ENCODE data around the gene LILRA1.
"Not testable (repeated sequence)": the region's sequence is repeated elsewhere in the genome, so short reads cannot be mapped to it uniquely, and the experiment has no call there.

Gene LILRA1

DNA sequence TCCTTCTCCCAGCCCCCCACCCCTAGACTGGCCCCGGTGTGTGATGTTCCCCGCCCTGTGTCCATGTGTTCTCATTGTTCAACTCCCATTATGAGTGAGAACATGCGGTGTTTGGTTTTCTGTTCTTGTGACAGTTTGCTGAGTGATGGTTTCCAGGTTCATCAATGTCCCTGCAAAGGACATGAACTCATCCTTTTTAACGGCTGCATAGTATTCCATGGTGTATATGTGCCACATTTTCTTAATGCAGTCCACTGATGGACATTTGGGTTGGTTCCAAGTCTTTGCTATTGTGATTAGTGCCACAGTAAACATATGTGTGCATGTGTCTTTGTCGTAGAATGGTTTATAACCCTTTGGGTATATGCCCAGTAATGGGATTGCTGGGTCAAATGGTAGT is 15.2 kb upstream of the LILRA1 start:
- DNase-seq: not testable (repeated sequence)

DNA sequence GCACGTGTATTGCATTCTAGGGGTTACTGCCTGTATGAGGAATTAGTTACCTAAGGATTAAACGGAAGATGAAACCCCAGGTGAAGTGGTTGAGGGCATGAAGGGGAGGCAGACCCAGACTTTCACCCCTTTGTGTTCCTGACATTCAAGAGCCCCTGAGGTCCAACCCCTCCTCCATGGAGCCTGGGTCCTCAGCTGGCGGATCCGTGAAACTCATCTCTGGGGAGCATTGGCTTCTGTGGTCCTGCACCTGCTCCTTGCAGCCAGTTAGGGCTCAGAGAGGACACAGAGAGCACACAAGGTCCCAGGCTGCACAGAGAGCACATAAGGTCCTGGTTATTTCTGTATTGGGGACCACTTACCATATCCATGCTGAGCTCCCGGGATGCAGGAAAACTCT is 7.0 kb upstream of the LILRA1 start:
- no peak for DNase-seq

DNA sequence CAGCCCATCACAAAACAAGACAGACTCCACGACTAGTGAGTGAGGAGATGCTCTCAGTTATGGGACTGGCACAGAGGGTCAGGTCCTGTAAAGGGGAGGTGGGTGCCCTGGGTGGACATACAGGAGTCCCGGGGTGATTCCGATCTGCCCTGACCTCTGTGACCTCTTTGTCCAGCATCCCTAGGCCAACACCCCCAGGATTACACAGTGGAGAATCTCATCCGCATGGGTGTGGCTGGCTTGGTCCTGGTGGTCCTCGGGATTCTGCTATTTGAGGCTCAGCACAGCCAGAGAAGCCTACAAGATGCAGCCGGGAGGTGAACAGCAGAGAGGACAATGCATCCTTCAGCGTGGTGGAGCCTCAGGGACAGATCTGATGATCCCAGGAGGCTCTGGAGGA is 6.4 kb upstream of the LILRA1 start:
- no peak for DNase-seq

DNA sequence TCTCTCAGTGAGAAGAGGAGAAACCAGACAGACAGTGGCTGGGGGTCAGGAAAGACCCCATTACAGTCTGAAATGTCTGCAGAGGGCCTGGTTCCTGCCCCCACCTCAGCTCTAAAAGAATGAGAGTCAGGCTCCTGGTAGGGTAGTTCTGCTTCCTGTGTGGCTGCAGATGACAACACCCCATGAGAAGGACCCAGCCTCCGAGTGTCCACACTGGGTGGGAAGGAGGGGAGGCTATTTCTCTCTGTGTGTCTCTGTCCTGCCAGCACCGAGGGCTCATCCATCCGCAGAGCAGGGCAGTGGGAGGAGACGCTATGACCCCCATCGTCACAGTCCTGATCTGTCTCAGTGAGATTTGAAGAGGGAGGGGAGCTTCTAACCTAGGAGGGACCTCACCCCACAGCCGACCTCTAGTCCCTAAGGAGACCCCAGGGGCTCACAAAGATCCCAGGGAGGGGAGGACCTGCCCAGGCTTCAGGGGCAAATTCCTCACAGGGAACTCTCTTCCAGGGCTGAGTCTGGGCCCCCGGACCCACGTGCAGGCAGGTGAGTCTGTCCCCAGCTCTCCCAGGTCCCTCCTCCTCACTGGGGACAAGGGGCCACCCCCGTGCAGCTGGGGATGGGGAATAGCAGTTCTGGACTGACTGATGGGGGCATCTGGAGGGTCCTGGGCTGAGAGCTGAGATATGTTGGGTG is 647 bp downstream of the LILRA1 start:
- DNase-seq: not testable (repeated sequence)

DNA sequence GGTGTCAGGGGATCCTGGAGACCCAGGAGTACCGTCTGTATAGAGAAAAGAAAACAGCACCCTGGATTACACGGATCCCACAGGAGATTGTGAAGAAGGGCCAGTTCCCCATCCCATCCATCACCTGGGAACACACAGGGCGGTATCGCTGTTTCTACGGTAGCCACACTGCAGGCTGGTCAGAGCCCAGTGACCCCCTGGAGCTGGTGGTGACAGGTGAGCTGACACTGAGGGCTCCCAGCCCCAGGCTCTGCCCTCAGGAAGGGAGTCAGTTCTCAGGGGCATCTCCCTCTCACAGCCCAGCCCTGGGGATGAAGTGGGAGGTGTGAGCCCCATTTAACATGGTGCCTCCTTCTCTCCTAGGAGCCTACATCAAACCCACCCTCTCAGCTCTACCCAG is 1.3 kb downstream of the LILRA1 start:
- DNase-seq: no peak

DNA sequence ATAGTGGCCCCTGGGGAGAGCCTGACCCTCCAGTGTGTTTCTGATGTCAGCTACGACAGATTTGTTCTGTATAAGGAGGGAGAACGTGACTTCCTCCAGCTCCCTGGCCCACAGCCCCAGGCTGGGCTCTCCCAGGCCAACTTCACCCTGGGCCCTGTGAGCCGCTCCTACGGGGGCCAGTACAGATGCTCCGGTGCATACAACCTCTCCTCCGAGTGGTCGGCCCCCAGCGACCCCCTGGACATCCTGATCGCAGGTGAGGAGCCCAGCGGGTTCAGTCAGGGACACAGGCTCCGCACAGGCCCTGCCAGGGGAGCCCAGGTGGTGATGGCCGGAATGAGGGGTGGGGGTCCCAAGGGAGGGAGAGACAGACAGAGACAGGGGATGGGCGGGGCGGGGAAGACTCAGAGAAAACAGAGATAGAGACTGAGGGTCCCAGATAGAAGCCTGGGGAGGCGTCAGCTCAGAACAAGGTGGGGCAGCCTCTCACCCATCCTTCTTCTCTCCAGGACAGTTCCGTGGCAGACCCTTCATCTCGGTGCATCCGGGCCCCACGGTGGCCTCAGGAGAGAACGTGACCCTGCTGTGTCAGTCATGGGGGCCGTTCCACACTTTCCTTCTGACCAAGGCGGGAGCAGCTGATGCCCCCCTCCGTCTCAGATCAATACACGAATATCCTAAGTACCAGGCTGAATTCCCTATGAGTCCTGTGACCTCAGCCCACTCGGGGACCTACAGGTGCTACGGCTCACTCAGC is 2.4 kb downstream of the LILRA1 start:
- not testable (repeated sequence) for DNase-seq

DNA sequence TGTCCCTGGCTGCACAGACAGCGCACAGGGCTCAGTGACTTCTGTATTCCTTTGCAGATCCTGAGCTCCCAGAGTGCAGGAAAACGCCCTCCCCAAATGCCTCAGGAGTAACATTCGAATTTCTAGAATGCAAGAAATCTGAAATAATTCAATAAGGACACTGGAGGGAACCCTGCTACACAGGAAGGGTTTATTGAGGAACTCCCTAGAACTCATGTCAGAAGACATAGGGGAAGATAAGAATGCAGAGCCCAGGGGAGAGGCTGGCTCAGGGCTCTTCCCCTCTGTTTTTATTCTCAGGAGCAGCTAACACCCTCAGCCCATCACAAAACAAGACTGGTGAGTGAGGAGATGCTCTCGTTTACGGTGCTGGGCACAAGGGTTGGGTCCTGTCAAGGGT is 6.8 kb downstream of the LILRA1 start:
- no peak for DNase-seq

DNA sequence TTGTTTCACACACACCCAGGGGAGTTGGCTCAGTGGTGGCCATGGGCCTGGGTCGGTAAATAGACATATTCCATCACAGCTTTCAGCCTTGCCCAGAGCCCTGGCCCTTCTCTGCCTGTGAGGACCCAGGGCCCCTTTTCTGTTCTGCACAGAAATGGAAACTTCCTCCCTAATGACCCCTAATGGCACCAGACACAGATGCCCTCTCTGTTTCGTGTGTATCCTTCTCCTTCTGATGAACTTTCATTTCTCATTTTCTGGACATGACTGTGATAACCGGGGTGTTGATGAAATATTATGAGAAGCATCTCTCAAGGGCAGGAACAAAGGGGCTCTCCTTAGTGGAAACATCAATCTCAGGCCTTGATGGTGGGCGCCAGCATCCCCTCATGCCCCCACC is 12.8 kb downstream of the LILRA1 start:
- no peak for DNase-seq

DNA sequence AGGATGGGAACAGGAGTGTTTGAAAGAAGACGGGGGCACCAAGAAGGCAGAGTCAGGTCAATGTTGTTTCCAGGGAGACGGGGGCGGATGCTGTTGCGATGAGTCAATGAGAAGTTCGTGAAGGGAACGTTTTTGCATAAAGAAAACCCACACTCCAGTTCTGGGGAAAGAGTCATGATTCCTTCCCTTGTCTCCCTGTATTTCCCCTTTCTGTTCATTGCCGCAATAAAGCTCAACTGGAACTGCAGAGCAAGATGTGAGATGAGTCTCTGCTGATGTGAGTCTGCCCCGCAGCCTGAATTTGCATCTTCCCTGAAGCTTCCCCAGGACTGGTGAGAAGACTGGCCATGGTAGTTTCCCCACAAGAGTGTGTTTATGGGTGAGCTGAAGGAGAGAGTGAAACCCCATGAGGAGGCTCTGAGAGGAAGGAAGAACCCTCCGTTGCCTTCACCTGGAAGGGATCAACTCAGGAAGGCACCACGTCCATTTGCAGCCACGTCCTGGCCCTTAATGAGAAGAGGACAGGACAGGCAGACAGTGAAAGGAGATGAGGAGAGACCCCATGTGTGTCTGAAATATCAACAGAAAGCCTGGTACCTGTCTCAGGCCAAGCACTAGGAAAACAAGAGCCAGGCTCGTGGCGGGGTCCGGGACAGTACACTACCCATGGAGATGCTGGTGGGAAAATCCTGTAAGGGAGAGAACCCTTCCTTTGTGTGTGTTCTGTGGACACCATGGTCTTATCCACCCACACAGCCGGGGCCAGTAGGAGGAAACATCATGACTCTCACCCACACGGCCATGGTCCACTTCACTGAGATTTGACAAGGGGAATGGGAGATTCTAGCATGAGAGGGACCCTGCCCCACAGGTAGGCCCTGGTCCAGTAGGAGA is 13.7 kb downstream of the LILRA1 start:
- no peak for DNase-seq

DNA sequence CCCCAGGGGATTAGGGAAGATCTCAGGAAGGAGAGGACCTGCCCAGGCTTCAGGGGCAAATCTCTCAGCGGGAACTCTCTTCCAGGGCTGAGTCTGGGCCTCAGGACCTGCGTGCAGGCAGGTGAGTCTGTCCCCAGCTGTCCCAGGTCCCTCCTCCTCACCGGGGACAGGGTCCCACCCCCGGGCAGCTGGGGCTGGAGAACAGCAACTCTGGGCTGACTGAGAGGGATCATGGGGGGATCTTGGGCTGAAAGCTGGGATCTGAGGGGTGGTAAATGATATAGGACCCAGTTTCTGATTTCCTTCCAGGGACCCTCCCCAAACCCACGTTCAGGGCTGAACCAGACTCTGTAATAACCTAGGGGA is 14.3 kb downstream of the LILRA1 start:
- DNase-seq: no peak

DNA sequence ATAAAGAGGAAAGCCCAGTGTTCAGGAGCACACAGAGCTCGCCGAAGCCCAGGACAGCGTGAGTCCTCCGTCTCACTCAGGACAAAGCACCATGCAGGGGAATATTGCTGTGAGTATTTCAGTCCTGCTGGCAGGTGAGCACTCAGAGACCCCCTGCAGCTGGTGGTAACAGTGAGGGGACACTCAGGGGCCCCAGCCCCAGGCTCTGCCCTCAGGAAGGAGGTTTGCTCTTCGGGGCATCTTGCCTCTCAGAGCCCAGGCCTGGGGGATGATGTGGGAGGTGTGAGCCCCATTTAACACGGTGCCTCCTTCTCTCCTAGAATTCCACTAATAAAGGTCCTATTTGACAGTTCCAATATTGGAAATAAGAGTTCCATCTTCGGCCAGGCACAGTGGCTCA is 14.8 kb downstream of the LILRA1 start:
- no peak for DNase-seq

DNA sequence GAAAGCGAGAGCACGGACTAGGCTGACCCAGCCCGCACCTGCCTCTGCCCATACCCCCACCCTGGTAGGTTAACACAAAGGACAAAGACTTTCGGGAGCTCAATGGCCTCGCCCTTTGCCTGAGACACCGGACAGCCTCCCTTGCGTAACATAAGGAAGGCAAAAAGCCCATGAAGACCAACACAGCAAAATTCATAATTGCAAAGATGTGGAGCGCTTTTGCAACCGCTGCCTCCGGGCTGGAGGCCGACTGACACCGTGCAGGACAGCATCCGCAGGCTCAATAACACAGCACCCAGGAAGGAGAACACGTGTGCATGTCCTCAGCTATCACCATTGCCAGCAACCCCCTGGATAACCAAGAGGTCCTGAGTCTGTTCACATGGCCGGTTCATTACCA is 15.4 kb downstream of the LILRA1 start:
- no peak for DNase-seq

DNA sequence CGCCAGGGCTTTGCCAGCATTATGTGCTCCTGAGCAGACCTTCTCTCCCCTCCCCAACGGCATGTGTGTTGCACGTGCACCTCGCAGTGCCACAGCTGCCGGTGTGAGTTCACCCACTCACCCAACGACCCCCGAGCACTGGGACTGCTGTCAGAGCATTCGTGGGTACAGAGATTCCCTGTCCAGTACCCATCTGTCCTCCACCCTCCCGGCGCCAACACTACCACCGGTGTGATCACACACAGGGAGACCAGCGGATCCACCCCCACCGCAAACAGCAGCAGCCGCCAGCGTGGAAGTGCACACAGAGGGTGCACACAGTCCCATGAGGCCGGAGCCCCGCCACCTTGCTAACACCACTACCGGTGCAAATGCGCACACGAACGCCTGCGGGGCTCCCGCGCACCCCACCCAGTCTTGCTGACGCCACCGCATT is 15.9 kb downstream of the LILRA1 start:
- DNase-seq: no peak

DNA sequence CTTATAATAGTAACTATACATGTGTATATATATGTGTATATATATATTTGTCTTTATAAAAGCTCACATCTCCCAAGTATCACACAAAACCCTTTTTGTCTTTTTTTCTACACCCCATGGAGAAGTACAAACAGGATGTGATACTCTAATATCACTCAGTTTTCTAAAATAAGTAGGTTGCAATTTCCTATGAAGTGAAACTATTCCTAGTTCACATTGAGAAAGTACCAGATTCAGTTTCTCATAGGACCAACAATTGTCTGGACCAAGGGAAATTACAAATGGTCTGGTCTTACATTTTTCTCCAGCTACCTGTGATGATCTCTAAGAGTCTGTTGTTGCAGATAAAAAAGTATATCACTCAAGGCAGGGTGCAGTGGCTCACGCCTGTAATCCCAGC is 19.0 kb downstream of the LILRA1 start:
- DNase-seq: no peak

DNA sequence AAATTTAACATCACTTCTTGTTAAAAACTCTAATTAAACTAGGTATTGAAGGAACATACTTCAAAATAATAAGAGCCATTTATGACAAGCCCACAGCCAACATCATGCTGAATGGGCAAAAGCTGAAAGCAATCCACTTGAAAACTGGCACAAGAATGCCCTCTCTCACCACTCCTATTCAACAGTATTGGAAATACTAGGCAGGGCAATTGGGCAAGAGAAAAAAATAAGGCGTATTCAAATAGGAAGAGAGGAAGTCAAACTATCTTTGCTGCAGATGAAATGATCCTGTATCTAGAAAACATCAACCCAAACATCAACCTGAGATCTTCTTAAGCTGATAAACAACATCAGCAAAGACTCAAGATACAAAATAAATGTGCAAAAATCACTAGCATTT is 21.3 kb downstream of the LILRA1 start:
- no peak for DNase-seq

DNA sequence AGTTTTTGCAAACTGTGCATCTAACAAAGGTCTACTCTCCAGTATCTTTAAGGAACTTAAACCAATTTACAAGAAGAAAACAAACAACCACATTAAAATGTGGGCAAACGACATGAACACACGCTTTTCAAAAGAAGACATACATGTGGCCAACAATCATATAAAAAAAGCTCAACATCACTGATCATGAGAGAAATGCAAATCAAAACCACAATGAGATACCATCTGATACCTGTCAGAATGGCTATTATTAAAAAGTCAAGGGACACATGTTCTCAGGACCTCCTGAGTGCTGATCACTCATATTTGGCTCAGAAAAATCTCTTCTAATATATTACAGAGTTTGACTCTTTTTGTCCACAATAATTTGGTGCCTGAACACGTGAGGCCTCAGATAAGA is 22.6 kb downstream of the LILRA1 start:
- no peak for DNase-seq

DNA sequence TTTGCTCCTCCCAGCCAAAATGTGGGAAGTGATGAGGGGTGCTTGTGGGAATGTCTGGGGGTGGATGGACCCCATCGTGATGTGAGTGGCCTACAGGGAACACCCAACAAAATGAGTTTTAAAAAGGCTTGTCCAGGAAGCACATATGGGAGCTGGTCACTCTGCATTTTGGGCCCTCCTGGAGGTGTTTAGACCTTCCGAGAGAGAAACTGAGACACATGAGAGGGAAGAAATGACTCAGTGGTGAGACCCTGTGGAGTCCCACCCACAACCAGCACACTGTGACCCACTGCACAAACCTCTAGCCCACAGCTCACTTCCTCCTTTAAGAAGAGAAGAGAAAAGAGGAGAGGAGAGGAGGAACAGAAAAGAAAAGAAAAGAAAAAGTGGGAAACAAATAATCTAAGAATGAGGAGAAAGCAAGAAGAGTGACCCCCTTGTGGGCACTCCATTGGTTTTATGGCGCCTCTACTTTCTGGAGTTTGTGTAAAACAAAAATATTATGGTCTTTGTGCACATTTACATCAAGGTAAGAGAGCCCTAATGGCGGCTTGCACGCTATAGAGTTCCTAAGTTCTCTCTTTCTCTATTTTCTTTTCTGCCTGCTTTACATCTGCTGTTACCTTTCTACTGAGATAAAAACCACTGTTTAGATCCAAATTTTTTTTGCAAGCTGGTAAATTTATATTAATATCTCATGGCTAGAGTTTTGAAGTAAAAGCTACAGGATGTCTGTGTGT is 23.6 kb downstream of the LILRA1 start:
- no peak for DNase-seq

DNA sequence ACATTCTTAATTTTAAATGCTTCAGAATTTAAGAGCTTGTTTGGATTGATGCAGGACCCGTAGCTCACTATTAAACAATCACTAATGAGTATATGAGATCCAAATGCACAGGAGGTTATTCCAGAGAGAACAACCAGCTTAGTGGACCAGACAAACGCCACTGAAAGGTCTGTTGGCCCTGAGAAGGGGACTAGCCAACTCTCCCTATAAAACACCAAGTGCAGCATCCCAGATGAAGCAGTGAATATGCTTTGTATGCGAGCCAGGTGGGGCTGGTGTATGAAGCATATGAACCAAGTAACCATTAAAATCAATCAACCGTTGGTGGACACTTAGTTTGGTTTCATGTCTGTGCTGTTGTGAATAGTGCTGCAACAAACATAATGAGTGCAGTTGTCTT is 27.0 kb downstream of the LILRA1 start:
- DNase-seq: no peak

DNA sequence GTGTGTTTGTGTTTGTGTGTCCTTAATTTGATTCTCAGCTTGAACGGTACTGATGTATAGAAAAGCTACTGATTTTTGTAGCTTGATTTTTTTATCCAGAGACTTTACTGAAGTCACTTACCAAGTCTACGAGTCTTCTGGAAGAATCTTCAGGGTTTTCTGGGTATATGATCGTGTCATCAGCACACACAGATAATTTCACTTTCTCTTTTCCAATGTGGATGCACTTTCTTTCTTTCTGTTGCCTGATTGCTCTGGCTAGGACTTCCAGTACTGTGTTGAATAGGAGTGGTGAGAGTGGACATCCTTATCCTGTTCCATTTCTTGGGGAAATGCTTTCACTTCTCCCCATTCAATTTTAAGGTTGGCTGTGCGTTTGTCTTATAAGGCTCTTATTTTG is 29.0 kb downstream of the LILRA1 start:
- no peak for DNase-seq

DNA sequence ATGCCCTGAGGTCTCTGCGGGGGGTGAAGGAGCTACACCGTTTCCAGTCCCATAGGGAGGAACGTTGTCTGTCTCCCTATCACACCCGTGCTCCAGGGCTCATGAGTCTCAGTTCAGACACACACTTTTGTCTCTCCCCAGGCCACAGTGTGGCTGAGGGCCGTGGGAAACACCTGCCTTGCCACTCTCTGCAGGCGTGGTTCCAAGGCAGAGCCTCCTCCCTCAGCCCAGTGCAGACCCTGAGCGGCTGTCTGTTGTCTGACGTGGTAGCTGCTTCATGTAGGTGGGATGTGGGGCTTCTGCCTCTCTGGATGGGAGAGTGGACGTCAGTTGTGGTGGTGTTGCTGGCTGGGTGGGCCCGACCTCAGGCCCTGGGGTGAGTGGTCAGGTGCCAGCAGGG is 30.8 kb downstream of the LILRA1 start:
- DNase-seq: not testable (repeated sequence)

DNA sequence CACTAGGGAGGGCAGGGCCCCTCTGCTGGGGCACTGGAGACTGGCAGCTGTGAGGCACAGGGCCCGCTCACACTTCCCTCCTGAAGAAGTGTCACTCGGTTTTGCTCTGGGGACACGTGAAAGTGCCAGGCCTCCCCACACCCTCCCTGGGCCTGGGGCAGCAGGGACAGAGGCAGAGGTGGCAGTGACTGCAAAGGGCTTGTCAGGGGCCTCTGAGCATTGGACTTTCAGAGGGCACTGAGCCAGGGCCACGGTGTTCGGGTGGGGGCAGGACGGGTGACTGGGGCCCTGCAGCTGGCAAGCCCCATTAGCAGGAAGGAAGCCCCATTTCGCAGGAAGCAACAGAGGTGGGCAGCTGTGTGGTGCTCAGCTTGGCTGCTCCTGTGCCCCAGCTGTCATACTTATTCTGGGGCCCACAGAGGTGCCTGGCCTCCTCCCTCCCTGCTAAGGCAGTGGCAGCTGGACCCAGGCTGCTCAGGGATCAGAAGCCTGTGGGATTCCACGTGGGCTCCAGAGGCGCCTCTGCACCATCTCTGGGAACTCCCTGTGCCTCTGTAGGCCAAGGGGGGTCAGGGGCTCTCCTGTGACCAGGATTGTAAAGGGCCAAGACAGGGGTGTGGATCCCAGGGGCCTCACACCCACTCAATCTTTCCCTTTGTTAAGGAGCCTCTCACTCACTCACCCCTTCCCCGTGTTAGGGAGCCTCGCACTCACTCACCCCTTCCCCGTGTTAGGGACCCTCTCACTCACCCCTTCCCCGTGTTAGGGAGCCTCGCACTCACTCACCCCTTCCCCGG is 31.7 kb downstream of the LILRA1 start:
- not testable (repeated sequence) for DNase-seq

DNA sequence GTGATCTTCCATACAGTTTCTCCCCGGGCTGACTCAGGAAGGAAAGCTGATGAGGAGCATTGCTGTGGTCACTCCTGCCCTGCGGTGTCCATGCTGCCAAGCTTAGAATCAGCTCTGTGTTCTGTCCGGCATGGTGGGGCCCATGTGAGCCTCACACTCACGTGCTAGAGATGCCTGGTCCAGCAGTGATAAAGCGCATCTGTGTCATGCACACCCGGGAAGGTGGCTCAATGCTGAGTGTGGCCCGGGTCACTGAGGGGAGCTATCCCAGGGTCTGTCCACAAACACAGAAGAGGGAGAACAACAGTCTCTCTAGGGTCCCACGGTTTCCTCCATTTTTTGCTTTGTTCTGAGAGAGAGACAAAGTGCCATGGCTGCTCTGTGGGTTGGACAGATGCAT is 33.3 kb downstream of the LILRA1 start:
- no peak for DNase-seq
